ENCODE results near the gene TCFL5. TPM values are rescaled to one million over a fixed set of nuclear protein-coding genes. Genes with fewer than 3 reads are reported as not detected.
A peak's percentile ranks its signal among the peaks of the same experiment; 100 is the strongest.

The TCFL5 gene
- total RNA-seq, 1 donor from 2014 or later = 11.5 TPM

DNA sequence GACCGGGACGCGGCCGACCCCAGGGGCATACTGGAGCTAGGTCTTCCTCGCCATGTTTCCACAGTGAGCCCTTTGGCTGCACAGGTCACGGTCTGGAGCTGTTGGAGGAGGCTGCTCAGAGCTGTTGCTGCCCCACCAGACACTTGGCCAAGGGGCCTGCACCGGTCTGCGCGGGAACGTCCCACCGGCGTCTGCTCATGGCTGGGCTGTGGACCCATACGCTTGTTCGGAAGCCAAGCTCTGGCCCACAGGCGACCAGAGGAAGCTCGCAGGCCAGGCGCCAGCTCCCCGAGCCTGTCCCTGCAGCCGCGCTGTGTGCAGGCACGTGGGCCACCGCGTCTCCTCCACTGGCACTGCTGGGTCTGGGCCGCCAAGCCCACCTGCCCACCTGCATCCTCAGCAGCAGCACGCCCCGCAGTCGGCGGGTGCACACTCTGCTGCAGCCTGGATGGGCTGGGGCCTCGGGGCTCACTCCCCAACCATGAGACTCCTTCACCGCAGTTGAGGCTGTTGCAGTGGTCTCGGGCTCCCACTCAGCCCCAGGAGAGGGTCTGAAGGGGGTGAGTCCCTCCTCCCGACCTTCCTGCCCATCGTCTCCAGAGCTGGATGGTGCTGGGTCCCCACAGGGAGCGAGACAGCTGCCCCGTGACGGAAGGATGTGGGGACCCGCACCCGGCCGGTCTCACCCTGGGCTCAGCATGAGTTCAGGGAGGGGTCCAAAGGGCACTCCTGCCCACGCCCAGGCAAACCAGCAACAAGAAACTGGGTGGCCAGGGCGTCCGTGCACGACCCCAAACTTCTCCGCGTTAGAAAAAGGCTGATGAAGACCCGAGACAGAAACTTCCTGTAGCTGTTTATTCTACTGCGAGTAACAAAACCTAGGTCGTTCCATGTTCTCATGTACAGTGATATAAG, 15.5 kb upstream of the TCFL5 start:
- Histone ChIP-seq H3K4me3 (no peak overlapping the region), H3K27me3 (no peaks in the 10 kb centered on the region), H3K4me1 (peaks cover 30% of the 10 kb centered on the region), H3K9me3 (no peaks in the 10 kb centered on the region), H3K27ac (no peak overlapping the region), H3K36me3 (peaks cover 0 to 5% of the 10 kb centered on the region in 2 donors)
- no peak for TF ChIP-seq POLR2AphosphoS5 (IDR thresholded peaks at IDR 0.05; ENCODE audit: insufficient read depth in 1 of 2, low read depth in 1 of 2)
- no peak for TF ChIP-seq POLR2A (IDR thresholded peaks at IDR 0.05)
- TF ChIP-seq, protein P1, sequence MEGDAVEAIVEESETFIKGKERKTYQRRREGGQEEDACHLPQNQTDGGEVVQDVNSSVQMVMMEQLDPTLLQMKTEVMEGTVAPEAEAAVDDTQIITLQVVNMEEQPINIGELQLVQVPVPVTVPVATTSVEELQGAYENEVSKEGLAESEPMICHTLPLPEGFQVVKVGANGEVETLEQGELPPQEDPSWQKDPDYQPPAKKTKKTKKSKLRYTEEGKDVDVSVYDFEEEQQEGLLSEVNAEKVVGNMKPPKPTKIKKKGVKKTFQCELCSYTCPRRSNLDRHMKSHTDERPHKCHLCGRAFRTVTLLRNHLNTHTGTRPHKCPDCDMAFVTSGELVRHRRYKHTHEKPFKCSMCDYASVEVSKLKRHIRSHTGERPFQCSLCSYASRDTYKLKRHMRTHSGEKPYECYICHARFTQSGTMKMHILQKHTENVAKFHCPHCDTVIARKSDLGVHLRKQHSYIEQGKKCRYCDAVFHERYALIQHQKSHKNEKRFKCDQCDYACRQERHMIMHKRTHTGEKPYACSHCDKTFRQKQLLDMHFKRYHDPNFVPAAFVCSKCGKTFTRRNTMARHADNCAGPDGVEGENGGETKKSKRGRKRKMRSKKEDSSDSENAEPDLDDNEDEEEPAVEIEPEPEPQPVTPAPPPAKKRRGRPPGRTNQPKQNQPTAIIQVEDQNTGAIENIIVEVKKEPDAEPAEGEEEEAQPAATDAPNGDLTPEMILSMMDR (IDR thresholded peaks at IDR 0.05) = no peak
- no peak for DNase-seq (ENCODE audit: extremely low spot score in 2 of 2)
- intact Hi-C loops (cut with DNase I) = no loop called here

DNA sequence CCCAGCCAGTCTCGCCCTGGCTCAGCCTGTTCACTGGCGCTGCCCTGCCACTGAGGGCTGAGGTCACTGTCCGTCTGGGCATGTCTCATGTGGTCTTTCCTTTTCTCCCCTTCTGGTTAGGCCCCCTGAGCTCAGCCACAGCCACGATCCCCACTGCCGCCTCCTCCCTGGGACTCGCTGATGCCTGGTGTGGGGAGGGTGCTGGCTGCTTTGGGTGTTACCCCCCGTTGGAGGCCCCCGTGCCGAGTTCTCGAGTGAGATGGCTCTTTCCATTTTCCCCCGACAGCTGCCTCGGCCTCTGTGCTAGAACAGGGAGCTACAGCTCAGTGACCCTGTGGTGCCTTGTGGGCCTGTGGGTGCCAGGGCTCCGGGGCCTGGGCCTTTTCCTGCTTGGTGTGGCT, 14.9 kb upstream of the TCFL5 start:
- peaks cover 30% of the 10 kb centered on the region for H3K4me1 ChIP-seq
- TF ChIP-seq, protein P1 (IDR thresholded peaks at IDR 0.05) = no peak
- no peak for TF ChIP-seq POLR2A (IDR thresholded peaks at IDR 0.05)
- TF ChIP-seq POLR2AphosphoS5 (IDR thresholded peaks at IDR 0.05; ENCODE audit: insufficient read depth in 1 of 2, low read depth in 1 of 2) = no peak
- DNase-seq (ENCODE audit: extremely low spot score in 2 of 2) = no peak
- no peaks in the 10 kb centered on the region for H3K27me3 ChIP-seq
- H3K27ac ChIP-seq = no peak overlapping the region
- peaks cover 0 to 5% of the 10 kb centered on the region in 2 donors for H3K36me3 ChIP-seq
- no peaks in the 10 kb centered on the region for H3K9me3 ChIP-seq
- intact Hi-C loops (cut with DNase I) = no loop called here
- no peak overlapping the region for H3K4me3 ChIP-seq

DNA sequence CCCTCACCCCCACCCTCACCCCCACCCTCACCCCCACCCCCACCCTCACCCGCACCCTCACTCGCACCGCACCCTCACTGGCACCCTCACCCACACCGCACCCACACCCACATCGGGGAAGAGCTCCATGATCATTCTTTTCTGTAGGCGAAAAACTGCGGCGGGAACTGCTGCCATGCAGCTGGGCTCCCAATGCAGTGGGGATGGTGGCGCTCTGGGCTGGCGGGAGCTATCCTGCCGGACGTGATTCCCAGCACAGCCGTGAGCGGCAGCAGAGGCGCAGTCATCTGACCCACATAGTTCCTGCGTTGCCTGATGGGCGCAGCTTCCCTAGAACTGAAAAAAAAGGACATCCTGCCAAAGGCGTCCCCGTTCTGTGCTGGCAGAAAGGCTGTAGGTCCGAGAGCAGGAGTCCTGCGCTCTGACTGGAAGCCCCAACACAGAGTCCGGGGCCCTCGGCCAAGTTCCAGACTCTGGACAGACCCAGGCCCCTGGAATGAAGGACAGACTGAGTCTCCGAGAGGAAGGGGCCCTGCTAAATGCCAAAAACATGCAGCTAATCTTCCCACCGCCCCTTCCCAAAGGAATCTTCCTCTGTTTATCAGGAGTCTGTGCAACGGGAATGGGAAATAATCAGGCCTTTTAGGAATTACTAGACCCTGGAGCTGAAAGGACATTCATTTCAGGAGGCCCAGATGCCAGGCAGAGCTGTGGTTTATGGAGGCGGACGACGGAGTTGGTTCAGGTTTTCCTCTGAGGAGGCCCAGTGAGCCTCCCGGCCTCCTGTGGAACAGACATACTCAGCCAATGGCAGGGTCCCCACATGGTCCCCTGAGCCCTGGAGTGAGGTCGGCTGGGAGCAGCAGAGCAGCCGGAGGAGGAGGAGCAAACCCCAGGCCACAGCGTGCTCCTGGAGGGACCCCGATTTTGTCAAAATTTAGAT, 14.1 kb upstream of the TCFL5 start:
- peak overlapping the region; percentile 4 to 23 for H3K4me3 ChIP-seq
- DNase-seq (ENCODE audit: extremely low spot score in 2 of 2) = no peak

DNA sequence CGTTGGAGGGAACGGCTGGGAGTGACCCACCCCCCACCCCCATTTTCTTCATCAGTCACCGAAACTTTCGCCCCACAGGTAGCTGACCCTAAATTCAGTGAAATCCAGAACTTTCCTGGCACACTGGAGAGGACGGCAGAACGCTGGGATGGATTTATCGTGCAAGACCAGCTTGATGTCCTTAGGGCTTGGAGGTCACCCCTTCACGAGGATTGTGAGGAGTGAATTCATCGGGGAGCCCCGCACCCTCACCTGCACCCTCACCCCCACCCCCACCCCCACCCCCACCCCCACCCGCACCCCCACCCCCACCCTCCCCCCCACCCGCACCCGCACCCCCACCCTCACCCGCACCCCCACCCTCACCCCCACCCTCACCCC, 13.3 kb upstream of the TCFL5 start:
- DNase-seq (ENCODE audit: extremely low spot score in 2 of 2) = no peak
- peaks cover 0 to 4% of the 10 kb centered on the region in 2 donors for H3K36me3 ChIP-seq
- no peak overlapping the region for H3K4me3 ChIP-seq
- peaks cover 30% of the 10 kb centered on the region for H3K4me1 ChIP-seq
- no peaks in the 10 kb centered on the region for H3K9me3 ChIP-seq
- no peak overlapping the region for H3K27ac ChIP-seq
- TF ChIP-seq POLR2AphosphoS5 (IDR thresholded peaks at IDR 0.05; ENCODE audit: insufficient read depth in 1 of 2, low read depth in 1 of 2) (no peak), POLR2A (IDR thresholded peaks at IDR 0.05) (no peak)
- TF ChIP-seq, protein P1 (IDR thresholded peaks at IDR 0.05) = no peak
- intact Hi-C loops (cut with DNase I) = no loop called here
- no peaks in the 10 kb centered on the region for H3K27me3 ChIP-seq

More for the DNA sequence above, 14.1 kb upstream of the TCFL5 start:
- Histone ChIP-seq H3K27ac (peak overlapping the region; percentile 22), H3K4me1 (peaks cover 30% of the 10 kb centered on the region), H3K9me3 (no peaks in the 10 kb centered on the region), H3K27me3 (no peaks in the 10 kb centered on the region), H3K36me3 (peaks cover 0 to 5% of the 10 kb centered on the region in 2 donors)
- peak; percentile 24 to 47 for TF ChIP-seq POLR2AphosphoS5 (IDR thresholded peaks at IDR 0.05; ENCODE audit: insufficient read depth in 1 of 2, low read depth in 1 of 2)
- no peak for TF ChIP-seq POLR2A (IDR thresholded peaks at IDR 0.05)
- TF ChIP-seq, protein P1 (IDR thresholded peaks at IDR 0.05) = peak in 1 of 3 experiments; percentile 7
- intact Hi-C loops (cut with DNase I) = no loop called here

All from vagina (tissue), 2 donors.